SHP77 treated with DMSO at 0.1 percent for 48 hours (cell line): Measurements from ENCODE around the gene GANAB.
A peak's percentile ranks its signal among the peaks of the same experiment; 100 is the strongest.
"Not testable (repeated sequence)": the region's sequence is repeated elsewhere in the genome, so short reads cannot be mapped to it uniquely, and the experiment has no call there.

Experiments
- DNase-seq: peaks from one replicate; lab custom pipeline; 2025; lab: John Stamatoyannopoulos, UW

GANAB gene

GRCh38 chr11:62645946-62646824 is at the start of gene GANAB:
GANAB (minus strand) TSS chr11:62646613; CDS start chr11:62646599, 14 bp downstream.
- DNase-seq, result peak; percentile 86

GRCh38 chr11:62694455-62695167 is 48.2 kb upstream of the GANAB start:
- DNase-seq, result peak; percentile 29

GRCh38 chr11:62693624-62694023 is 47.2 kb upstream of the GANAB start:
- DNase-seq, result not testable (repeated sequence)

- DNase-seq, result no peak
These were observed 43.2 kb upstream of the GANAB start, which contains the start of gene LRRN4CL for GRCh38 chr11:62689421-62690183. LRRN4CL (minus strand) TSS chr11:62689530; CDS start chr11:62688508, 1,022 bp downstream.

- DNase-seq, result no peak
These were observed 42.1 kb upstream of the GANAB start for GRCh38 chr11:62688491-62688890.

GRCh38 chr11:62687508-62688396 is 41.3 kb upstream of the GANAB start:
- no peak for DNase-seq

GRCh38 chr11:62682518-62682917 is 36.1 kb upstream of the GANAB start:
- no peak for DNase-seq

GRCh38 chr11:62680825-62681240 is 34.4 kb upstream of the GANAB start:
- peak; percentile 78 for DNase-seq

GRCh38 chr11:62678770-62679696 is 32.6 kb upstream of the GANAB start, which contains the start of gene UBXN1:
UBXN1 (minus strand) TSS chr11:62679073; CDS start chr11:62678923, 150 bp downstream.
- DNase-seq, result peak; percentile 74

GRCh38 chr11:62678433-62678769 is 32.0 kb upstream of the GANAB start:
- no peak for DNase-seq

- no peak for DNase-seq
These were observed 31.3 kb upstream of the GANAB start for GRCh38 chr11:62677714-62678113.

- no peak for DNase-seq
These were observed 30.7 kb upstream of the GANAB start for GRCh38 chr11:62677156-62677555.

GRCh38 chr11:62676698-62677097 is 30.3 kb upstream of the GANAB start:
- no peak for DNase-seq

- DNase-seq, result not testable (repeated sequence)
These were observed 29.0 kb upstream of the GANAB start for GRCh38 chr11:62675415-62675814.

- DNase-seq, result no peak
These were observed 26.7 kb upstream of the GANAB start for GRCh38 chr11:62673196-62673525.

- peak; percentile 68 for DNase-seq
These were observed 25.4 kb upstream of the GANAB start, which contains the start of the genes LBHD1 and UQCC3 for GRCh38 chr11:62671608-62672389. LBHD1 (minus strand) TSS chr11:62672267; CDS start chr11:62670031, 2,236 bp downstream. UQCC3 (plus strand) TSS chr11:62671673; CDS start chr11:62671746, 73 bp downstream.

GRCh38 chr11:62671236-62671607 is 24.8 kb upstream of the GANAB start:
- DNase-seq, result no peak

- DNase-seq, result no peak
These were observed 23.2 kb upstream of the GANAB start for GRCh38 chr11:62669420-62670161.
